ENCODE results near the gene MTARC2. TPM values are rescaled to one million over a fixed set of nuclear protein-coding genes. Genes with fewer than 3 reads are reported as not detected.

MTARC2 gene
- total RNA-seq, 2 experiments from 2014 or later: not detected

DNA sequence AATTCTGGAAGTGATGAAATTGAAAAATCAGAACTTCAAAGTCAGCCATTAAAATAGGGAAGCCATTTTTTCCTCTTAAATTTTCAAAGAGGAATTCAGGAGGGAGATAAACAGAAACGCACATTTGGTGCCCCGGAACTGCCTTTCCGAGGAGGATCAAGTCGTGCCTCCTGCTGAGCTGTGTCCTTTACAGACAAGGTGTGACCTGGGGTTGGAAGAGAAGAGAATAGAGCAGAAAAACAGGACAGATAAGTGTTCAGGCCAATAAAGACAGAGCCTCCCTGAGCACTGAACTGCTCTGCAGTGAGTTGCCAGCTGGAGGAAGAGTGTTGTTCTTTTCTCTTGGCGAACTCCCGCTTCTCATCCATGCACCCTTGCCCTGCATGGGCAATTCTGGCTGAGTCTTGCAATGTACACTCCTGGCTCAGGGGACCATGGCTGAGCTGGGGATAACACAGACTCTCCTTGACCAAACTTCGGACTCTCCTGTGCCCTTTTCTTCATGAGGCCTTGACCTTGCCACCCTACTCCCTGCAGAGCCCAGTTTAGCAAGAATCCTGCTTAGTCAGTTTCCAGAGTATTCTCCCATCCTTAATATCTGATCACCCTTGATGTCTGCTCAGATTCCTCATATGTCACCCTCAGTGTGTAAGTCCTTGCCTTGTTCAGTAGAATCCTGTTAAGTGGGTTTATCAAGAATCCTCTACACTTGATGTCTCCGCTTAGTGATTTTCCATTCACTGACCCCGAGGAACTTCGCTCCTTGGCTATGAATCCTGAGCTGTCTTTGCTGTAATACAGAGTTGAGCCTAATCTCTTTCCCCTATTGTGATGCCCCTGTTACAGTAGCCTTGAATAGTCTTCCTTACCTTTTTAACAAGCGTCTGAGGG, 37.3 kb downstream of the MTARC2 start:
- H3K4me3 Mint-ChIP-seq: no peak overlapping the region
- peaks cover 58% of the 10 kb centered on the region for H3K27me3 Mint-ChIP-seq

DNA sequence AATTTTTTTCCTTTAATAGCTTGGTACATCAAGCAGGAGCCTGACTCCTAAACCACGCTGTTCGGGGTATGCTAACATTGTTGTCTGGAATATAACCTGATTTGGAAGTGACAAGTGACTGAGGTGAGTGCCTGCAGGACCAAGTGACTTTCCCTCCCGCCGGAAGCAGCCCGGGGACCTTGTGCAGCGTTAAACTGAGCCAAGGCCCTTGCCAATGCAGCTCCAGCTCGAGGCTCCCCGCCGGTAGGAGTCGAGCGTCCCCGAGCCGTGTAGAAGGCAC, 37.9 kb downstream of the MTARC2 start:
- no peaks in the 10 kb centered on the region for H3K36me3 Mint-ChIP-seq (ENCODE audit: low read depth)

More for the DNA sequence above, 37.3 kb downstream of the MTARC2 start:
- Mint-ChIP-seq H3K36me3 (ENCODE audit: low read depth) (no peaks in the 10 kb centered on the region), H3K27ac (no peak overlapping the region), H3K9me3 (no peaks in the 10 kb centered on the region), H3K4me1 (no peaks in the 10 kb centered on the region)
- CTCF ChIA-PET: interaction anchor here (0.9 kb wide), 1 partner anchor 569 kb away, joined by 4 read pairs; no protein-coding TSS in a partner anchor
- POLR2A ChIA-PET: no interaction called here
- no peak for DNase-seq

DNA sequence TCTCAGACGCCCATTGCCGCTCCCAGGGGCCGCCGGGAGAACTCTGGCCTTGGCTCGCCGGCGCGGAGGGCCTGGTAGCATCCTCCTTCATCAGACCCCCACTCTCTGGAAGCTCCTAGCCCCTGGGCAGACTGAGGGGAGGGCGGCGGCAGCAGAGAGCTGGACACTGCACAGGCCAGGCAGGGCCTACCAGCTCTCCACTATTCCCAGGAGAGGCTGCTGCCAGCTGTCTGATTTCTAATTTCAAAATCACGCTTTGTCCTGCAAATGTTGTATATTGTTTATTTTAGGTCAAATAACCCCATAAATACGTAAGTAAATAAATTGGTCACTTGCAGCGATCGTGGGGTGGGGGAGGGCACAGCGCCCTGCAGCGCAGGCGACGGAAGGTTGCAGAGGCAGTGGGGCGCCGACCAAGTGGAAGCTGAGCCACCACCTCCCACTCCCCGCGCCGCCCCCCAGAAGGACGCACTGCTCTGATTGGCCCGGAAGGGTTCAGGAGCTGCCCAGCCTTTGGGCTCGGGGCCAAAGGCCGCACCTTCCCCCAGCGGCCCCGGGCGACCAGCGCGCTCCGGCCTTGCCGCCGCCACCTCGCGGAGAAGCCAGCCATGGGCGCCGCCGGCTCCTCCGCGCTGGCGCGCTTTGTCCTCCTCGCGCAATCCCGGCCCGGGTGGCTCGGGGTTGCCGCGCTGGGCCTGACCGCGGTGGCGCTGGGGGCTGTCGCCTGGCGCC, 38.4 kb downstream of the MTARC2 start, which contains the start of gene MTARC1:
TSS of gene MTARC1 (plus strand) at position 577 of the 732 bp plus-strand sequence. CDS start at position 609, 32 bp downstream.
- ChIA-PET CTCF (no interaction called here), POLR2A (no interaction called here)
- no peak within 1 kb of the TSS for H3K4me3 Mint-ChIP-seq
- no peaks in the 10 kb centered on the region for H3K36me3 Mint-ChIP-seq (ENCODE audit: low read depth)
- no peak within 1 kb of the TSS for H3K27ac Mint-ChIP-seq
- no peak for DNase-seq
- peaks cover 60% of the 10 kb centered on the region for H3K27me3 Mint-ChIP-seq
- no peaks in the 10 kb centered on the region for H3K4me1 Mint-ChIP-seq
- H3K9me3 Mint-ChIP-seq: no peaks in the 10 kb centered on the region

More for the DNA sequence above, 37.9 kb downstream of the MTARC2 start:
- no peak overlapping the region for H3K27ac Mint-ChIP-seq
- no peak for DNase-seq
- H3K4me1 Mint-ChIP-seq: no peaks in the 10 kb centered on the region
- POLR2A ChIA-PET: no interaction called here
- H3K9me3 Mint-ChIP-seq: no peaks in the 10 kb centered on the region
- CTCF ChIA-PET: interaction anchor here (0.9 kb wide), 1 partner anchor 570 kb away, joined by 4 read pairs; no protein-coding TSS in a partner anchor
- H3K27me3 Mint-ChIP-seq: peaks cover 60% of the 10 kb centered on the region
- H3K4me3 Mint-ChIP-seq: no peak overlapping the region

DNA sequence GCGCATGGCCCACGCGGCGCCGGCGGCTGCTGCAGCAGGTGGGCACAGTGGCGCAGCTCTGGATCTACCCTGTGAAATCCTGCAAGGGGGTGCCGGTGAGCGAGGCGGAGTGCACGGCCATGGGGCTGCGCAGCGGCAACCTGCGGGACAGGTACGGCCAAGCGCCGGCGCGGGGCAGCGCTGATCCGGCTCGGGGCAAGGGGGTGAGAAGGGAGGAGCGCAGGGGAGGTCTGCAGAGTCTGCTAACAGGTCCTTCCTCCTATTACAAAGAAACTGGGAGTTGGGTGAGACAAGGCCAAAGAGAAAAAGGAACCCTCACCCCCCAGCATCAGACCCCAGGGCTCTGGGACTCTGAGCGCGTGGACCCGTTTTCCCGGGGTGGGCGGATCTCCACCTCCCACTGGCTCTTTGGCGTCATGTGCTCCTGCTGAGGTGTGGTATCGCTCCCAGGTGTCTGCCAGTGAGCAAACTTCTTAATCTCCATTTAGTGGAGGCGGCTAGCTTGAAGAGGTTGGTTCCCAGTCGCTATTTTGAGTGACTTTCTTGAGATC, 39.0 kb downstream of the MTARC2 start:
- Mint-ChIP-seq H3K4me1 (no peaks in the 10 kb centered on the region), H3K36me3 (ENCODE audit: low read depth) (no peaks in the 10 kb centered on the region), H3K4me3 (no peak overlapping the region), H3K9me3 (no peaks in the 10 kb centered on the region), H3K27me3 (peaks cover 57% of the 10 kb centered on the region), H3K27ac (no peak overlapping the region)
- CTCF ChIA-PET: no interaction called here
- DNase-seq: no peak
- POLR2A ChIA-PET: no interaction called here

DNA sequence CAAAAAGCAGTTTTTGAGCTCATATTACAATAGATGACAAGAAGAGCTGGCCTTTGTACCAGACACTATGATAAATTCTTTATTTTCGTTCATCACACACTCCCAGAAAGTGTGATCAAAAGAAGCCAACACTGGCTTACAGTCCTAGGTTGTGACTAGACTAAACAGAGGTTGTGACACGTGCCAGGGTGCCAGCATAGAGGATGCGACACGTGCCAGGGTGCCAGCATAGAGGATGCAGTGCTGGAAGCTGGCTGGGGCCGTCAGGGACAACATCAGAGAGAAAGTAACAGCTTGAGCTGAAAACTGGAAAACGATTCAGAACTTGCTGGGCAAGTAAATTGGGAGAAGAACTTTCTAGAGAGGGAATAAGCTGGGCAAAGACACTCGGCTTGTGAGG, 40.8 kb downstream of the MTARC2 start:
- Mint-ChIP-seq H3K27ac (no peak overlapping the region), H3K27me3 (peaks cover 45% of the 10 kb centered on the region), H3K36me3 (ENCODE audit: low read depth) (no peaks in the 10 kb centered on the region), H3K9me3 (no peaks in the 10 kb centered on the region), H3K4me3 (no peak overlapping the region), H3K4me1 (no peaks in the 10 kb centered on the region)
- ChIA-PET CTCF (interaction anchor here (0.6 to 1.7 kb wide), 3 partner anchors 12 to 107 kb away, joined by 3 to 4 read pairs (median 3); no protein-coding TSS in a partner anchor), POLR2A (no interaction called here)
- DNase-seq: no peak

DNA sequence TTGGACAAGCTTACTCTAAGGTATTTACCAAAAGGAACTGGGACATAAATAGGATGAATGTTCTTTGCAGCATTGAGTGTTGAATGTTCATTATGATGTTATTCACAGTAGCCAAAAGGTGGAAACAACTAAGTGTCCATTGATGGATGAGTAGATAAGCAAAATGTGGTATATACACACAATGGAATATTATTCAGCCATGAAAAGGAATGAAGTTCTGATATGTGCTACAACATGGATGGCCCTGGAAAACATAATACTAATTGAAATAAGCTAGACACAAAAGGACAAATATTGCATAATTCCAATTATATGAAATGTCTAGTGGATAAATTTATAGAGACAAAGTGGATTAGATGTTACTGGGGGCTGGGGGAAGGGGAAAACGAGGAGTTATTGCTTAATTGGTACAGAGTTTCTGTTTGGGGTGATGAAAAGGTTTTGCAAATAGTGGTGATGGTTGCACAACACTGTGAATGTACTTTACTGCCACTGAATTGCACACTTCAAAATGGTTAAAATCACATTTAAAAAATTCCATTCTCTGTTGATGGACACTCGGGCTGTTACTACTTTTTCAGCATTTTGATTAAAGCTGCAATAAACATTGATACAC, 41.5 kb downstream of the MTARC2 start:
- Mint-ChIP-seq H3K9me3 (no peaks in the 10 kb centered on the region), H3K4me3 (no peak overlapping the region), H3K4me1 (no peaks in the 10 kb centered on the region), H3K27ac (no peak overlapping the region), H3K27me3 (peaks cover 40% of the 10 kb centered on the region), H3K36me3 (ENCODE audit: low read depth) (no peaks in the 10 kb centered on the region)
- CTCF ChIA-PET: interaction anchor here (0.6 to 1.7 kb wide), 2 partner anchors 21 to 479 kb away, joined by 3 to 4 read pairs; no protein-coding TSS in a partner anchor
- no peak for DNase-seq
- POLR2A ChIA-PET: interaction anchor here (0.6 kb wide), 1 partner anchor 87 kb away, joined by 3 read pairs; no protein-coding TSS in a partner anchor

DNA sequence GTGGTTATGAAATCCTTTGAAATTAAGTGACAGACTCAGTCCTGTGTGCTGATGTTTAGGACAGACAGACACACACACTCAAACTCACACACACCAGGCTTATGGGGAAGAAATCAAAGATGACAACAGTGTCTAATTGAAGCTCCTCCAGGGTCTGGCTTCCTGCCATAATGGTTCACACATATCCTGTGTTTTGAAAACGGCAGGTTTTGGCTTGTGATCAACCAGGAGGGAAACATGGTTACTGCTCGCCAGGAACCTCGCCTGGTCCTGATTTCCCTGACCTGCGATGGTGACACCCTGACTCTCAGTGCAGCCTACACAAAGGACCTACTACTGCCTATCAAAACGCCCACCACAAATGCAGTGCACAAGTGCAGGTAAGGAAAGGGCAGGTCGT, 43.2 kb downstream of the MTARC2 start:
- DNase-seq: no peak
- POLR2A ChIA-PET: no interaction called here
- peaks cover 23% of the 10 kb centered on the region for H3K27me3 Mint-ChIP-seq
- H3K4me3 Mint-ChIP-seq: no peak overlapping the region
- H3K27ac Mint-ChIP-seq: no peak overlapping the region
- CTCF ChIA-PET: no interaction called here
- no peaks in the 10 kb centered on the region for H3K36me3 Mint-ChIP-seq (ENCODE audit: low read depth)
- H3K4me1 Mint-ChIP-seq: no peaks in the 10 kb centered on the region
- H3K9me3 Mint-ChIP-seq: no peaks in the 10 kb centered on the region

DNA sequence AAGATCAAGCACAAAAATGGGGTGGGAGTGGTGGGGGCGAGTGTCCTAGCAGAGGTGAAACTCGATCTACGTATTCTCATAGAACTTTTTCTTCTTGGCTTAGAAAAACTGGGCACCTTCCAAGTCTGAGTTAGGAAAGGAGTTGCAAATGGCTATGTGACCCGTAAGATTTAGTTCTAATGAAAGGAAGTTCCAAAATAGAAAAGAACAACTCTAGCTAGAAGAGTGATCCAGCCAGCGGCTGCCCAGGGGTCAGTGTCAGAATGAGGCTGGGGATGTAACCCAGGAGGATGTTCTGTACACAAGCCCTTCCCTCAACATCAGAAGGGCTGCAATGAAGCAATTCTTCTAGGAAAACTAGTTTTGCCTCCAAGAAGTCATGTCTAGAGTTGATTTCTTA, 43.8 kb downstream of the MTARC2 start:
- H3K4me1 Mint-ChIP-seq: no peaks in the 10 kb centered on the region
- peaks cover 20% of the 10 kb centered on the region for H3K27me3 Mint-ChIP-seq
- H3K27ac Mint-ChIP-seq: no peak overlapping the region
- H3K4me3 Mint-ChIP-seq: no peak overlapping the region
- ChIA-PET POLR2A (no interaction called here), CTCF (no interaction called here)
- H3K36me3 Mint-ChIP-seq (ENCODE audit: low read depth): no peaks in the 10 kb centered on the region
- DNase-seq: no peak
- no peaks in the 10 kb centered on the region for H3K9me3 Mint-ChIP-seq

DNA sequence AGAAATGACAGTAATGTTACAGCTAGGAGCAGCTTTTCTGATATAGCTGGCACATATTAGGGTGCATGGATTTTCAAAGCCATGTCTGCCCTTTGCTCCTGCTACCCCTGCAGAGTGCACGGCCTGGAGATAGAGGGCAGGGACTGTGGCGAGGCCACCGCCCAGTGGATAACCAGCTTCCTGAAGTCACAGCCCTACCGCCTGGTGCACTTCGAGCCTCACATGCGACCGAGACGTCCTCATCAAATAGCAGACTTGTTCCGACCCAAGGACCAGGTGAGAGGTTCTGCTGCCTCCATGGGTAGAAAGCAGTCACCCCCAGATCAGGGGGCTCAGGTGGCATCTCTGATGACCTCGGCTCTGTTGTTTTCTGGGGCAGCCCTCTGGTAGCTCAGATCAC, 48.4 kb downstream of the MTARC2 start:
- Mint-ChIP-seq H3K27me3 (peaks cover 3% of the 10 kb centered on the region), H3K4me1 (no peaks in the 10 kb centered on the region), H3K36me3 (ENCODE audit: low read depth) (no peaks in the 10 kb centered on the region), H3K27ac (no peak overlapping the region), H3K9me3 (no peaks in the 10 kb centered on the region), H3K4me3 (no peak overlapping the region)
- CTCF ChIA-PET: interaction anchor here (0.5 kb wide), 1 partner anchor 16 kb away, joined by 3 read pairs; no protein-coding TSS in a partner anchor
- no peak for DNase-seq
- POLR2A ChIA-PET: no interaction called here

DNA sequence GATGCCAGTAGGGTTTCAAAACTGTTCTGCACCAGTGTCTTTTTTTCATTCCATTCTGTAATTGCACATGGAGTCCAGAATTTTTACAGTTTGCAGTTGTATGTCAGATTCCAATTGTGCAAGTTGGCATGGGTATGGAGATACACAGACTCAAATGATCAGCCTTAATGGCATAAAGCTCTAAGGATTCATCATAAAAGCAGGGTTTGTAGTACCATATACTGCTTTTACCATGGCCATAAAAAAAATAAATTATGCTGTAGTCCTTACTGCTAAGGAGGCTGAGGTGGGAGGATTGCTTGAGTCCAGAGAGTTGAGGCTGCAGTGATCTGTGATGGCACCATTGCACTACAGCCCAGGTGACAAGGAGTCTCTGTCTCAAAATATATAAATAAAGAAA, 48.9 kb downstream of the MTARC2 start:
- Mint-ChIP-seq H3K36me3 (ENCODE audit: low read depth) (no peaks in the 10 kb centered on the region), H3K27me3 (peaks cover 3% of the 10 kb centered on the region), H3K4me3 (no peak overlapping the region), H3K9me3 (no peaks in the 10 kb centered on the region), H3K4me1 (no peaks in the 10 kb centered on the region), H3K27ac (no peak overlapping the region)
- CTCF ChIA-PET: interaction anchor here (0.5 kb wide), 1 partner anchor 28 kb away, joined by 3 read pairs; no protein-coding TSS in a partner anchor
- DNase-seq: no peak
- POLR2A ChIA-PET: no interaction called here

DNA sequence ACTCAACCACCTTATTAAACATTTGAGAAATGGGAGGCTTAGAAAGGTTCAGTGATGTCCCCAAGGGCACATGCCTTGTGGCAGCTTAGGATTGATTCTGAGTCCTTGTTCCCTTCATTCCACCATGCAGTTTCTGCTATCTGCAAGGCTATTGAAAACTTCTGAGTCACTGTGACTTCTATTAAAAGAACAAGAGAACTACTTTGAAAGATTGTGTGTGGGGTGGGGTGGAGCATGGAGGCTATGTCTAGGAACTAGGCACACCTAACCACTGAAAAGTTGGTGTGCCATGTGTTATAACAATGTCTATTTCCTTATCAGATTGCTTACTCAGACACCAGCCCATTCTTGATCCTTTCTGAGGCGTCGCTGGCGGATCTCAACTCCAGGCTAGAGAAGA, 49.4 kb downstream of the MTARC2 start:
- CTCF ChIA-PET: interaction anchor here (0.5 kb wide), 1 partner anchor 28 kb away, joined by 3 read pairs; no protein-coding TSS in a partner anchor
- Mint-ChIP-seq H3K27ac (no peak overlapping the region), H3K36me3 (ENCODE audit: low read depth) (no peaks in the 10 kb centered on the region), H3K27me3 (peaks cover 3% of the 10 kb centered on the region), H3K4me1 (no peaks in the 10 kb centered on the region), H3K9me3 (no peaks in the 10 kb centered on the region), H3K4me3 (no peak overlapping the region)
- POLR2A ChIA-PET: no interaction called here
- DNase-seq: no peak

DNA sequence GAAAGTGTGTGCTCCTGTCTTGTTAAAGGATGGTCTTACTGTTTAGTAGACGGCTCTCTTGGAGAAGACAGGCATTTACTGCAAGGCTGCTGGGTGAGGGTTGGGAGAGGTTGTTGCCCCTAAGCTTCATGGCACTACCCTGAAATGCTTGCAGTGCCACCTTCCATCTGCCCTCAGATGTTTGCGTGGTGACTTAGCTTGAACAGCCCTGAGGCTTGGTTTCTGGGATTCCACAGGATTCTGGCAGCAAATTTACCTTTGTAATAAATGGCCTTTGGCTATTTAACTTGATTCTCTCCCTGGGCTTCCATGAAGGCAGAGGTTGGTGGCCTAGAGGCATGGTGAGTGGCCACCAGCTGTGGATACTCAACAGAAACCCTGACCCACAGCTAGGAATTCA, 50.2 kb downstream of the MTARC2 start:
- Mint-ChIP-seq H3K9me3 (no peaks in the 10 kb centered on the region), H3K27ac (no peak overlapping the region), H3K4me3 (no peak overlapping the region), H3K36me3 (ENCODE audit: low read depth) (no peaks in the 10 kb centered on the region), H3K27me3 (peaks cover 3% of the 10 kb centered on the region), H3K4me1 (no peaks in the 10 kb centered on the region)
- POLR2A ChIA-PET: no interaction called here
- CTCF ChIA-PET: no interaction called here
- no peak for DNase-seq
